Stimulated activated CD4-positive, alpha-beta T cell treated with anti-CD3 and anti-CD28 coated beads, Interleukin-15, amount 100 ng/mL, for 48 hours (primary cell): Measurements from ENCODE around the gene SELPLG.
"Not testable (repeated sequence)": the region's sequence is repeated elsewhere in the genome, so short reads cannot be mapped to it uniquely, and the experiment has no call there.

ENCODE experiments used
- DNase-seq, 2 donors: peaks; one replicate each; pipeline ENCODE4 v3.0.0-alpha.2; 2020; ENCODE audit warnings: low read depth in 2 of 2

Gene SELPLG

DNA sequence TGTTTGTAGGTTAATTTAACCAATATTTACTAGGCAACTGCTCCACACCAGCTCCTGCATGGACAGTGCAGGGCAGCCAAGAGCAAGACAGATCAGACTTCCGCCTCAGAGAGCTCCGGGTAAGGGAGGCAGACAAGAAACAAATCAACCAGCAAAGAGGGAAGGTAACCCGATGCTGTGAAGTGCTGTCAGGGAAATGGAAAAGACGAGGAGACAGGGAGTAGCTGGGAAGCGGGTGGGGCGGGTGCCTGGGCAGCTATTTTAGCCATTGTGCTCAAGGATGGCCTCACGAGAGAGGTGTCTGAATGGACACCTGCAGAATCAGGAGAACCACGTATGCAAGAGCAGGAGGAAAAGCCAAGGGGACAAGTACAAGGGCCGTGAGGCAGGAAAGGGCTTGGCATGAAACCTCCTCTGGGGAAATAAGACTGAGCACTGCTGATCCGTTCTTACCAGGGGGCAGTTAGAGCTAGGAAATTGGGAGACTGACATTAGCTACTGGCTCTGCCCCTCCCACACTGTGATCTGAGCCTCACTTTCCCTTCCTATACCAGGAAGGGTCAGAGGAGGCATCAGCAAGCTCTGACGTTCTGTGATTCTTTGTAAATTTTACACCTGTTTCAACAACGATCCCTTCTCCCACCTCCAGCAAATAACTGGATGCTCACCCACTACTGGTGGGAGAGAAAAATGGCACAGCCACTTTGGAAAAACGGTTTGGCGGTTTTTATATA lies 29.3 kb downstream of the SELPLG start:
- no peak for DNase-seq

GRCh38 chr12:108603743-108604142 lies 30.0 kb downstream of the SELPLG start:
- no peak for DNase-seq

DNA sequence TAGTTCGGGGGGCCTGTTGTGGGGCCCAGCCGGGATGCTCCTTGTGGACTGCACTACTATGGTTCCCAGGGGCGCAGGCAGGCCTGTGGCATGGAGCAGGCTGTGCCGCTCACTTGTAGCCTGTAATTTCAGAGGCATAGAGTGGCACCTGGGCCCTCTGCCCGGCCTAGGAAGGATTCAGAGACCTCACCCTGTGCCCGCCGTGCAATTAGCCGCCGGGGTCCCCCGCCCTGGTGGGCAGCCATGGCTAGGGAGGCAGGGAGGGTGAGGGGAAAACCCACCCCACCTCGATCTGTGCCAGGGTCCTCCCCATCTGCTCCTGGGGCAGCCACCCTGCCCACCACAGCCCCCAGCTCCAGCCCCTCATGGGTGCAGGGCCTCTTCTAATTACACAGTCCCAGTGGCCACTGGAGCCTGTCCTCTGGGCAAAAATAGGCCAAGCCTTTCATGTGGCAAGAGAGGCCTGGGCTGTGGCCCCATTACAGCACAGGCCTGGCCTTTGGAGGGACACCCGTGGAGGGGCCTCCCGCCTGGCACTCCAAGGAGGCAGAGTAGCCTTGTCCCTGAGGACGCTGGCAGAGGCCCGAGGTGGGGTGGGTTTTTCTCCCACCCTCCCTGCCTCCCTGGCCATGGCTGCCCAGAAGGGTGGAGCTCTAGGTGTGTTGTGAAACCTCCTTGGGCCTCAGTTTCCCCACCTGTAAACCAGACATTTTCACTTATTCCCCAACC lies 30.6 kb downstream of the SELPLG start:
- DNase-seq, result no peak

DNA sequence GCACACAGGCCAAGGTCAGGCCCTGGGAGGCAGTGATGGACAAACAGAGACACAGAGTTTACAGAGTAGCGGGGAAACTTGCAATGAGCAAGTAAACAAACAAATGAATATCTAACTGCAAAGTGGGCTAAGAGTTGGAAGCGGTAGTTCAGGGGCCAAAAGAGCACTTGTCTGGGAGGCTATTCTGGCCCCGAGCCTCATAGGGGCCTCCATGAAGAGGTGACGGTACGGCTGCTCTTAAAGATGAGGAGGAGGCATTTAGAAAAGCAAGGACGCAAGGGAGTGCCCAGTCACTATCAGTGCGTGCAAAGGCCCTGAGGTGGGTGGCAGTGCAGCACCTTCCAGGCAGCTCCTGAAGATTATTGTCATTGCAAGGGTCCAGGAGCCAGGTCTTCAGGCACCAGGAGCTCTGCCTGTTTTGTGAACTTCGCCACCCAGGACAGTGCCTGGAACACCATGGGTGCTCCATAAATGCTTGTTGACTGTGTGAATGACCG lies 31.4 kb downstream of the SELPLG start:
- no peak for DNase-seq

GRCh38 chr12:108600702-108601007 lies 33.0 kb downstream of the SELPLG start:
- no peak for DNase-seq

- DNase-seq, result no peak
Measured at GRCh38 chr12:108599948-108600701, 33.6 kb downstream of the SELPLG start.

GRCh38 chr12:108599541-108599940 lies 34.2 kb downstream of the SELPLG start:
- DNase-seq, result no peak

DNA sequence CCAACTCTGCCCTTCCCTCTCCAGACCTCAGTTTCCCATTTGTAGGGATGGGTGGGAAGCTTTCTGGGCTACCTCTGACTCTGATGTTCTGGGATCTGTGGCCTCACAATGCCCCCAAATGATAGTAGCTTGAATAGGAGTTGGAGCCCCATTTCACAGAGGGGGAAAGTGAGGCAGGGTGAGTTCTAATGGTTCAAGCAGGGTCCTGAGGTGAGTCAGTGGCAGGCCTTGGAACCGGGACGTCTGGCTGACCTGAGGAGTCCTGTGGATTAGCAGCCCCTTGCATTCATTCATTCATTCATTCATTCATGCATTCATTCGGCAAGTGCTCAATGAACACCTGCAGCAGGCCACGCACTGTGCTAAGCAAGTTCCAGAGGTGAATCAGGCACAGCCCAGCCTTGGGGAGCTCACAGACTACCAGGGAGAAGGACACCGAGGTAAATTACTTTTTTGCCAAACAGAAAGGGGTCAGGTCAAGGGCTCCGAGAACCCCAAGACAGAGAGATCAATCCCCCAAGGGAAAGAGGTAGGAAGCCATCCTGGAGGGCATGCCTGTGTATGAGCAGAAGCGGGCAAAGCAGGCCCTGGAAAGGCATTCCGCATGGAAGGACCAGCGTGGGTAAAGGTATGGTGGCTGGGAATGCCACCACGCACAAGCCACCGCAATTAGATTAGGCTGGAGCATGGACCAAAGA lies 35.0 kb downstream of the SELPLG start:
- no peak for DNase-seq

GRCh38 chr12:108597559-108598471 lies 35.9 kb downstream of the SELPLG start, which contains the start of gene TMEM119:
TSS of gene TMEM119 (minus strand) at chr12:108598084. CDS start at chr12:108592383, 5,701 bp downstream.
- no peak for DNase-seq

DNA sequence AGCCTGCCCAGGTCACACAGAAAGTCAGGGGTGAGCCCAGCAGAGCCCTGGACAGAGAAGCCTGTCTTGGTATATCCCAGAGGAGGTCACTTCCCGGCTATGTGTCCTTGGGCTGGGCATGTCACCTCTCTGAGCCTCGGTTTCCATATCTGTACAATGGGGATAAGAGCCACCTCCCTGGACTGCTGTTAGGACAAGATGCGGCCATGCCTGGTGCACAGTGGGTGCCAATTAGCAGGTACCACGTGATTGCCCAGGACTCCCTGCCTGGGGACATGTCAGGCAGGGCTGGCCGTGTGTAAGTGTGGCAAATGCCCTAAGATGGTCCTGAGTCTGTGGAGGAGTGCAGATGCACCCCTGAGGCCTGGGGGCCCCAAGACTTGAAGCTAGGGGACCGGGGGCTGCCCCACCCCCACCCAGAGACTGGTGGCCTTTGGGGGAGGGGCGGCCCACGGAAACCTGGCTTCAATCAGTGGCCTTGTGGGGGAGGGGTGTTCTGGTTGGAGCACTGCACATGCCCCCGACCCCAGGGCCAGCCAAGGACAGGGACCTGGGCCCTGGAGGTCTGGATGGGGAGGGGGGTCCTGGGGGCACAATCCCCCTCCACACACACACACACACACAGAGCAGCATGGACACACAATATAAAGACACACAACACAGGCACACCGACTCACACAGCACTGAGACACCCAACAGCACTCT lies 36.7 kb downstream of the SELPLG start:
- no peak for DNase-seq

DNA sequence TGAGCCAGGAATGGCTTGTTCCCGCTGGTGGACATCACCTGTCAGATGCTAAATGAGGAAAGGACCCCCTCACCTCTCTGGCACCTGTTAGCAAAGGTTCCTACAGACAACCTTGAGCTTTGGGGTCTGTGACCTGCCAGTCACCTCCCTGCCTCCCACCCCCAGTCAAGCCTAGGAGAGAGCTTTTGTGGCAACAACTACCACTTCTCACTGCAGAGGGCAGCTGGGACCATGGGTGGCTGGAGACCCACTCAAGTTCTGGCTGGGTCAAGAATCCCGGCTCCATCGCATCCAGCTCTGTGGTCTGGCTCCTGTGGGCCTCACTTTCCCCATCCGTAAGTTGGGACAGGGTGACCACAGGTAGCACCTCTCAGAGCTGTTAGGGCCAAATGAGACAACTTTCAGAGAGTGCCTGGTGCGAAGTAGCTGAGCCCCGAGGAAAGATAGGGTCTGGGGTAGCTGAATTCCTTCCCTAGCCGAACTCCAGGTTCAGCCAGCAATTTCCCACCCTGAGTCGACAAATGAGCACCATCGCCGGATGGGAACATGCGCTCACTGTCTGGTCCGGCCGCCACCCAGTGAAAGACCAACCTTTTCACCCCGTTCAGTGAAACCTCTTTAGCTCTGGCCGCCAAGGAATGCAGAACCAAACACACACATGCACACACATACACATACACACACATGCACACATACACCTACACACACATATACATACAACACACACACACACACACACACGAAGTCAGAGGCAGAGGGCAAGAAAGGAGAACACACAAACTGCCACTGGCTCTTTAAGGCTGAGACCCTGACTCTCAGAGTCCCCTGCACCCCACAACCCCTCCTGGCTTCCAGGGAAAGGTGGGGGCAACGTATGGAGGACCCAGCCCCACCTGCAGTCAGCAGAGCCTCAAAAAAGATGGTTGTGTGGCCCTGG lies 37.7 kb downstream of the SELPLG start:
- no peak for DNase-seq

DNA sequence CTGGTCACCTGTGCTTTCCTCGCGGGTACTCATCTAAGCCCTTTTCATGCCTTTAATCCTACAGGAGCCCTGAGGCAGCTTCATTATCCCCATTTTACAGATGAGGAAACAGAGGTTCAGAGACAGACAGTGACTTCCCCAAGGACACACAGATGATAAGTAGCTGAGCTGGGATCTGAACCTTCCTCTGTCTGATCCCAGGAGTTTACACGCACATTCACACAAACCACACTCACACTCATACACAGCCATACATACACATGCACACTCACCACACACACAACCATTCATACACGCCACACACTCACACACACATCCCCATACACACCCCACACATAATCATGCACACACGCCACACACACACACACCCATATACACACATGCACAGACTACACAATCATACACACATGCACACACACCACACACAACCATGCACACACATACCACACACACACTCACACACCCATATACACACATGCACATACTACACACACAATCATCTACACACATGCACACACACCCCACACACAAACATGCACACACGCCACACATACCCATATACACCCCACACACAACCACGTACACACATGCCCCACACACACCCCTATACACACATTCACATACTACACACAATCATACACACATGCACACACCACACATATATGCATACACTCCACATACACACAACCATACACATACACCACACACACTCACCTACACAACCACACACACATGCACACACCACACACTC lies 38.6 kb downstream of the SELPLG start:
- DNase-seq, result no peak

GRCh38 chr12:108594323-108594903 lies 39.3 kb downstream of the SELPLG start:
- DNase-seq, result no peak

DNA sequence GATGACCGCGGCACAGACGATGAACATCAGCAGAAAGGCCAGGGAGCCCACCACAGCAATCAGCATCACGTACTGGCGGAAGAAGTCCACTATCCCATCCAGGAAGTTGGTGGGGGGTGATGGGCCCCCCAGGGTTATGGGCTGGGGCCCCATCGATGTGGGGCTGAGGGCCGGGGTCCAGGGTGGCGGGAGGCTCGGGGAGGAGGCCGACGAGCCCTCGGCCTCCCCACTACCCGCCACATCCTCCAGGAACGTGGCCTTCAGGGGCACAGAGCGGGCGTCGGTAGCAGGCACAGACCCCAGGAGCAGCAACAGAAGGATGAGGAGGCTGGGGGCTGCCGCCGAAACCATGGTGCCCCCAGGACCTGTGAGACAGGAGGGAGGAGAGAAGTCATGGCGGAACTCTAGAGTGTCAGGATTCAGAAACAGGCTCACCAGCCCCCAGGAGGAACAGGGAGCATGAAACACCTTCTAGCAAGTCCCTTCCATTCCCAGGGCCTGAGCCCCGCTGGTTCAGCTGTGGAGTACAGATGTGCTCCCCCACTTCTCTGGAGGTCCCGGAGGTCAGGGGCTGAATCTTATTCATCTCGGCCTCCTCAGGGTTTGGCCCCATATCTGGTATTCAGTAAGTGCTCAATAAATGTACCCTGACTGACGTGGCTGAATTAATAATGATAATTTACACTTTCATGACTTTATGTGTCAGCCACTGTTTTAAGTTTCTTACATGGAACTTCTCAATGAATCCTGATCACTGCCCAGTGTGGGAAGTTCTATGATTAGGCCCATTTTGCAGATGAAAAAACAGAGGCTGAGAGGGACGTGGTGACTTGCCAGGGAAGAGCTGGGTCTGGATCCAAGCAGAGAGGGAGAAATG lies 41.4 kb downstream of the SELPLG start:
- DNase-seq, result no peak

DNA sequence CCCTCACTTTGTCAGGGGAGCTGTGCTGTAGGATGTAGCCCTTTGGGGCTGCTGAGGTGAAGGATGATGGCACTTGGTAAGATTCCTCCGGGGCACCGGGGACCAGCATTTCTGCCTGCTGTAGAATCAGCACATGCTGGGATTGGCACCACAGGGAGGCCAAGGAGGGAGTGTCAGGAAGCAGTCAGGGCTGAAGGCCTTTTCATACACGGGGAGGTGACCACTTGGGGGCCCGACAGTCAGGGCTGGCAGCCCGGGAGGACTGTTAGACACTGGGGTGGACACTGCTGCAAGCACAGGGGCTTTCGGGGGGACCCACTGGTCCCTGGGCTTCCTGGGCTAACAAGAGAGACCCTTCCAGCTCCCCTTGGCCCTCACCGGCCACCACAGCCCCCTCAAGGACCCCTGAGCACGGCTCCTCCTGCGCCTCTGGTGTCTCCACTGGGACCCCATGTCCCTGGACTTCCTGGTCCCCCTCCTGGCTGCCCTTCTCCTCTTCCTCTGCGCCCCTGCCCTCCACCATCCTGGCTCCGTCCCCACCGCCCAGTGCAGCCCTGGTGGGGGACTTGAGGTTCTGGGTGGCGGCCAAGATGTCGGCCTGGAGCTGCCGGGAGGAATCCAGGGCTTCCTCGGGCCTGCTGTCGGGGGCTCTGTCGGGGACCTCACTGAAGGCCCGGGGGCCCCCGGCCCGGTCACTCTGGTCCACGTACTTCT lies 42.3 kb downstream of the SELPLG start:
- no peak for DNase-seq

DNA sequence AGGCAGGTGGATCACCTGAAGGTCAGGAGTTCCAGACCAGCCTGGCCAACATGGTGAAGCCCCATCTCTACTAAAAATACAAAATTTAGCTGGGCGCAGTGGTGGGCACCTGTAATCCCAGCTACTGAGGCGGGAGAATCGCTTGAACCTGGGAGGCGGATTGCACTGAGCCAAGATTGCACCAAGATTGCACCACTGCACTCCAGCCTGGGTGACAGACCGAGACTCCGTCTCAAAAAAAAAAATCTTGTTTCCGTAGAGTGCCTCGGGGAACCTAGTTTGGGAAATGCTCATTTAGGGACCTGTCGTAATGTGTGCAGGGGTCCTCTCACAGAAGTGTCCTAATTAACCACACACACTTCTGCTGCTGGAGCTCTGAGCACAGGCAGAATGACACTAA lies 43.2 kb downstream of the SELPLG start:
- not testable (repeated sequence) for DNase-seq
